ENCODE results near the gene FRY. TPM values are rescaled to one million over a fixed set of nuclear protein-coding genes. Genes with fewer than 3 reads are reported as not detected.
A peak's percentile ranks its signal among the peaks of the same experiment; 100 is the strongest.

FRY gene
- total RNA-seq, 1 experiment from 2014 or later: 5.3 TPM

DNA sequence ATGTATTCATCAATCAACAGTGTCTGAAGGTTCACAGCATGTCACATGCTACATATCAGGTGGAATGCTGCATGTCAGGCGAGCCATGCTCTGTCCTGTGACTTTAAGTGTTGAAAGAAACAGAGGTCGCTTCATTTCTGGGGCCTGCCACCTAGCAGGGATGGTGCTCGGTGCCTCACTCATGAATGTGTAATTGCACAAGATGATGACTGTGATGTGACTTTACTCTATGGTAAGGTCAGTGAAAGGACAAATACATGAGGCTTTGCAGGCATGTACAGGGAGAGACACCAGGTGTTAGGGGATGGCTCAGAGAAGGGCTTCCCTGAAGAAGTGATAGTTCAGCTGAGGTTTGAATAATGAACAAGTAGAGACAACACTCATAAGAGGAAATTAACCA, 66.7 kb downstream of the FRY start (continued):
- TF ChIP-seq MYBL2 (CRISPR knock-in tag; IDR thresholded peaks at IDR 0.05): no peak

DNA sequence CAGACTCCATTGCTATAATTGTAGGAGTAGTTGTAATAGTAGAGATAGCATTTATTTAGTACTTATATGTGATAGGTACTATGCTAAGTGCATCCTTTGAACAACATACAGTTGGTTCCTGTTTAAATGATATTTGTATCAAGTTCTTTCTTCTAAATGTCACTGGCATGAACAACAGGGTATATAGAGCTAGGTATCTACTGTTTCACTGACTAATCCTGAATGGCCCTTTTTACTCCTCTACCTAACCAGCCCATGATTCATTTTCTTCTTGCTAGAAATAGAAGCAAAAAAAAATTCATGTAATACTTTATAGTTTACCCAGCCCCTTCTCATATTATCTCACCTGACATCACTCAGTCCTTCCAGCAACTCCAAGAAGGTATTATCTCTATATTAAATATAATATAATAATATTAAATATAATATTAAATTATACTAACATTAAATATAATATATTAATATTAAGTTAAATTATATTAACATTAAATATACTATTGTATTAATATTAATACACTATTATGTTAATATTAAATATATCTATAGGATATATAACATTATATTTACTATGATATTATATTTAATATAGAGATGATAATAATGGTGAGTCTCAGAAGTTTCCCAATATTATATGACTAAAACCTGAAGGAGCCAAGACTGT, 74.2 kb downstream of the FRY start:
- no peaks in the 10 kb centered on the region for H3K9me3 Mint-ChIP-seq
- ATAC-seq: no peak
- no peak overlapping the region for H3K4me3 Mint-ChIP-seq
- no peak for DNase-seq (ENCODE audit: low spot score)
- CTCF ChIA-PET: no interaction called here
- POLR2A ChIA-PET: no interaction called here
- TF ChIP-seq ZNF138 (CRISPR knock-in tag; conservative IDR thresholded peaks at IDR 0.05): no peak
- TF ChIP-seq HMGA2 (CRISPR knock-in tag; IDR thresholded peaks at IDR 0.05): peak; percentile 97
- no peaks in the 10 kb centered on the region for H3K27me3 Mint-ChIP-seq (ENCODE audit: low read depth)
- H3K36me3 Mint-ChIP-seq: no peaks in the 10 kb centered on the region
- no peak overlapping the region for H3K27ac Mint-ChIP-seq
- no peaks in the 10 kb centered on the region for H3K4me1 Mint-ChIP-seq

DNA sequence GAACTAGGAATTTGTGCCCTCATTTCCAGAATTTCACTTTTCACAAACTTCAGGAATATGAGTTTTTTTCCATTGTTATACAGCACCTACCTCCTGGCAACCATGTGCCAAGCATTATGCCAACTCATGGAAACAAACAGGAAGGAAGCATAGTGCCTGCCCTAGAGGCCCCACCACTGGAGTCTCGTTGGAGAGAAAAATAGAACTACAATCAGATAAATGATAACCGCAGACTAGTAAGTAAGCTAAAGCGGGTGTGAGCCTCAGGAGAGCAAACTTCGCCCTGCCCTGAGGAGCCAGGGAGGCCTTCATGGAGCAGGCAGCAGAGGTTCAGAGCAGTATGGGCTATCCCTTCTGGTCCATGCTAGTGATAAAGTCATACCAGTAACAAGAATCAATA, 75.9 kb downstream of the FRY start:
- POLR2A ChIA-PET: no interaction called here
- CTCF ChIA-PET: interaction anchor here (0.6 kb wide), 1 partner anchor 18 kb away, joined by 3 read pairs; no protein-coding TSS in a partner anchor
- TF ChIP-seq TEAD4 (CRISPR knock-in tag; IDR thresholded peaks at IDR 0.05): no peak
- no peak for TF ChIP-seq IRF2 (CRISPR knock-in tag; IDR thresholded peaks at IDR 0.05; ENCODE audit: borderline replicate concordance, low read depth)
- no peak for TF ChIP-seq MXD4 (CRISPR knock-in tag; IDR thresholded peaks at IDR 0.05; ENCODE audit: borderline replicate concordance)
- TF ChIP-seq JAZF1 (CRISPR knock-in tag; IDR thresholded peaks at IDR 0.05): no peak
- TF ChIP-seq, protein P1, sequence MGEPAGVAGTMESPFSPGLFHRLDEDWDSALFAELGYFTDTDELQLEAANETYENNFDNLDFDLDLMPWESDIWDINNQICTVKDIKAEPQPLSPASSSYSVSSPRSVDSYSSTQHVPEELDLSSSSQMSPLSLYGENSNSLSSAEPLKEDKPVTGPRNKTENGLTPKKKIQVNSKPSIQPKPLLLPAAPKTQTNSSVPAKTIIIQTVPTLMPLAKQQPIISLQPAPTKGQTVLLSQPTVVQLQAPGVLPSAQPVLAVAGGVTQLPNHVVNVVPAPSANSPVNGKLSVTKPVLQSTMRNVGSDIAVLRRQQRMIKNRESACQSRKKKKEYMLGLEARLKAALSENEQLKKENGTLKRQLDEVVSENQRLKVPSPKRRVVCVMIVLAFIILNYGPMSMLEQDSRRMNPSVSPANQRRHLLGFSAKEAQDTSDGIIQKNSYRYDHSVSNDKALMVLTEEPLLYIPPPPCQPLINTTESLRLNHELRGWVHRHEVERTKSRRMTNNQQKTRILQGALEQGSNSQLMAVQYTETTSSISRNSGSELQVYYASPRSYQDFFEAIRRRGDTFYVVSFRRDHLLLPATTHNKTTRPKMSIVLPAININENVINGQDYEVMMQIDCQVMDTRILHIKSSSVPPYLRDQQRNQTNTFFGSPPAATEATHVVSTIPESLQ (CRISPR knock-in tag; IDR thresholded peaks at IDR 0.05): no peak
- TF ChIP-seq JUN (CRISPR knock-in tag; IDR thresholded peaks at IDR 0.05): no peak
- TF ChIP-seq, protein P2, sequence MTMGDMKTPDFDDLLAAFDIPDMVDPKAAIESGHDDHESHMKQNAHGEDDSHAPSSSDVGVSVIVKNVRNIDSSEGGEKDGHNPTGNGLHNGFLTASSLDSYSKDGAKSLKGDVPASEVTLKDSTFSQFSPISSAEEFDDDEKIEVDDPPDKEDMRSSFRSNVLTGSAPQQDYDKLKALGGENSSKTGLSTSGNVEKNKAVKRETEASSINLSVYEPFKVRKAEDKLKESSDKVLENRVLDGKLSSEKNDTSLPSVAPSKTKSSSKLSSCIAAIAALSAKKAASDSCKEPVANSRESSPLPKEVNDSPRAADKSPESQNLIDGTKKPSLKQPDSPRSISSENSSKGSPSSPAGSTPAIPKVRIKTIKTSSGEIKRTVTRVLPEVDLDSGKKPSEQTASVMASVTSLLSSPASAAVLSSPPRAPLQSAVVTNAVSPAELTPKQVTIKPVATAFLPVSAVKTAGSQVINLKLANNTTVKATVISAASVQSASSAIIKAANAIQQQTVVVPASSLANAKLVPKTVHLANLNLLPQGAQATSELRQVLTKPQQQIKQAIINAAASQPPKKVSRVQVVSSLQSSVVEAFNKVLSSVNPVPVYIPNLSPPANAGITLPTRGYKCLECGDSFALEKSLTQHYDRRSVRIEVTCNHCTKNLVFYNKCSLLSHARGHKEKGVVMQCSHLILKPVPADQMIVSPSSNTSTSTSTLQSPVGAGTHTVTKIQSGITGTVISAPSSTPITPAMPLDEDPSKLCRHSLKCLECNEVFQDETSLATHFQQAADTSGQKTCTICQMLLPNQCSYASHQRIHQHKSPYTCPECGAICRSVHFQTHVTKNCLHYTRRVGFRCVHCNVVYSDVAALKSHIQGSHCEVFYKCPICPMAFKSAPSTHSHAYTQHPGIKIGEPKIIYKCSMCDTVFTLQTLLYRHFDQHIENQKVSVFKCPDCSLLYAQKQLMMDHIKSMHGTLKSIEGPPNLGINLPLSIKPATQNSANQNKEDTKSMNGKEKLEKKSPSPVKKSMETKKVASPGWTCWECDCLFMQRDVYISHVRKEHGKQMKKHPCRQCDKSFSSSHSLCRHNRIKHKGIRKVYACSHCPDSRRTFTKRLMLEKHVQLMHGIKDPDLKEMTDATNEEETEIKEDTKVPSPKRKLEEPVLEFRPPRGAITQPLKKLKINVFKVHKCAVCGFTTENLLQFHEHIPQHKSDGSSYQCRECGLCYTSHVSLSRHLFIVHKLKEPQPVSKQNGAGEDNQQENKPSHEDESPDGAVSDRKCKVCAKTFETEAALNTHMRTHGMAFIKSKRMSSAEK (CRISPR knock-in tag; IDR thresholded peaks at IDR 0.05; ENCODE audit: borderline replicate concordance): no peak
- TF ChIP-seq OVOL2 (CRISPR knock-in tag; IDR thresholded peaks at IDR 0.05; ENCODE audit: borderline replicate concordance): no peak
- Mint-ChIP-seq H3K9me3 (no peaks in the 10 kb centered on the region), H3K4me3 (no peak overlapping the region), H3K36me3 (no peaks in the 10 kb centered on the region), H3K27me3 (ENCODE audit: low read depth) (no peaks in the 10 kb centered on the region), H3K4me1 (no peaks in the 10 kb centered on the region), H3K27ac (no peak overlapping the region)
- DNase-seq (ENCODE audit: low spot score): no peak
- ATAC-seq: no peak

DNA sequence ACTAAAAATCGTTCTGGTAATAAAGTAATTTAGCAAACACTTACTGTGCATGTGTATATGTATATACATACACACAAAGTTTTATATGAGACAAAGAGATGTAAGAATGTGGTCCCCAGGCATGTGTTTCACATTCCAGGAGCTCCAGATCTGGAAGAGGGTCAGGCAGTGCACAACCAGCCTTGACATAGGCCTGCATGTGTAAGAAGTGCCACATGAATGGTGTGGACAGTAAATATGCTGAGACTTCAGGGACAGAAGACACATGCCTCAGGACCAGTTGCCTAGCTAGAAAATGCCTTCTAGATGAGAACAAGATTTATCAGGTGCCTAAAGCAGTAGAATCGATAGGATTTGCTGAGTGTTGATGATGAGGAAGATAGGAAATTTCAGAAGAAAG, 76.4 kb downstream of the FRY start:
- ChIA-PET POLR2A (no interaction called here), CTCF (no interaction called here)
- no peak overlapping the region for H3K4me3 Mint-ChIP-seq
- DNase-seq (ENCODE audit: low spot score): no peak
- no peaks in the 10 kb centered on the region for H3K9me3 Mint-ChIP-seq
- no peak for ATAC-seq
- H3K27ac Mint-ChIP-seq: no peak overlapping the region
- H3K4me1 Mint-ChIP-seq: no peaks in the 10 kb centered on the region
- no peaks in the 10 kb centered on the region for H3K36me3 Mint-ChIP-seq
- no peaks in the 10 kb centered on the region for H3K27me3 Mint-ChIP-seq (ENCODE audit: low read depth)
- TF ChIP-seq ZNF121 (CRISPR knock-in tag; IDR thresholded peaks at IDR 0.05) (no peak), CREB1 (CRISPR knock-in tag; IDR thresholded peaks at IDR 0.05) (no peak), PRRX2 (CRISPR knock-in tag; IDR thresholded peaks at IDR 0.05) (no peak), GTF2I (CRISPR knock-in tag; conservative IDR thresholded peaks at IDR 0.05) (no peak)
- TF ChIP-seq, protein P3, sequence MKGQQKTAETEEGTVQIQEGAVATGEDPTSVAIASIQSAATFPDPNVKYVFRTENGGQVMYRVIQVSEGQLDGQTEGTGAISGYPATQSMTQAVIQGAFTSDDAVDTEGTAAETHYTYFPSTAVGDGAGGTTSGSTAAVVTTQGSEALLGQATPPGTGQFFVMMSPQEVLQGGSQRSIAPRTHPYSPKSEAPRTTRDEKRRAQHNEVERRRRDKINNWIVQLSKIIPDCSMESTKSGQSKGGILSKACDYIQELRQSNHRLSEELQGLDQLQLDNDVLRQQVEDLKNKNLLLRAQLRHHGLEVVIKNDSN (CRISPR knock-in tag; IDR thresholded peaks at IDR 0.05): no peak
- TF ChIP-seq, protein P4, sequence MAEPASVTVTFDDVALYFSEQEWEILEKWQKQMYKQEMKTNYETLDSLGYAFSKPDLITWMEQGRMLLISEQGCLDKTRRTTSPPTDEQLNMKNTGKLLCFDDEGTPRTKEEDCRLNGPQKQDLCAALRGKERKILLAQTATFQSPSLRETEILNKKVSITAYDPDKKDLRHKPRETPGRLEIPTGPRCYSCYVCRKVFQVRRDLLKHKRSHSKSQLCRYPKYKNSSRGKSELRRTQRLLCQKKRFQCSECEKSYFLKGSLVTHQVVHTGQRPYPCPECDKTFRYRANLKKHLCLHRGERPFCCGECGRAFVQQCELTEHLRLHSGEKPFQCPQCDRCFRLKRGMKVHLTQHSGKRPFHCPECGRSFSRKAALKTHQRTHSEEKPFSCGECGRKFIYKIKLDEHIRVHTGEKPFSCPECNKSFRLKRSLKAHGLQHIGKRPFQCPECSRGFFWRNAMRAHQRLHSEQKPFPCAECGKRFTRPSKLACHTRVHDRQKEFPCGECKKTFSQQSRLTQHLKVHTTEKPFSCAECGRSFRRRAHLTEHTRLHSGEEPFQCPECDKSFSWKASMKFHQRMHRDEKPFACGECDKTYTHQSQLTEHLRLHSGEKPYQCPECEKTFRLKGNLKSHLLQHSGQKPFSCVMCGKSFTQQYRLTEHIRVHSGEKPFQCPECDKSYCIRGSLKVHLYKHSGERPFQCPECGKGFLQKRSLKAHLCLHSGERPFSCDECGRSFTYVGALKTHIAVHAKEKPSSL (CRISPR knock-in tag; conservative IDR thresholded peaks at IDR 0.05): no peak
- TF ChIP-seq, protein P5, sequence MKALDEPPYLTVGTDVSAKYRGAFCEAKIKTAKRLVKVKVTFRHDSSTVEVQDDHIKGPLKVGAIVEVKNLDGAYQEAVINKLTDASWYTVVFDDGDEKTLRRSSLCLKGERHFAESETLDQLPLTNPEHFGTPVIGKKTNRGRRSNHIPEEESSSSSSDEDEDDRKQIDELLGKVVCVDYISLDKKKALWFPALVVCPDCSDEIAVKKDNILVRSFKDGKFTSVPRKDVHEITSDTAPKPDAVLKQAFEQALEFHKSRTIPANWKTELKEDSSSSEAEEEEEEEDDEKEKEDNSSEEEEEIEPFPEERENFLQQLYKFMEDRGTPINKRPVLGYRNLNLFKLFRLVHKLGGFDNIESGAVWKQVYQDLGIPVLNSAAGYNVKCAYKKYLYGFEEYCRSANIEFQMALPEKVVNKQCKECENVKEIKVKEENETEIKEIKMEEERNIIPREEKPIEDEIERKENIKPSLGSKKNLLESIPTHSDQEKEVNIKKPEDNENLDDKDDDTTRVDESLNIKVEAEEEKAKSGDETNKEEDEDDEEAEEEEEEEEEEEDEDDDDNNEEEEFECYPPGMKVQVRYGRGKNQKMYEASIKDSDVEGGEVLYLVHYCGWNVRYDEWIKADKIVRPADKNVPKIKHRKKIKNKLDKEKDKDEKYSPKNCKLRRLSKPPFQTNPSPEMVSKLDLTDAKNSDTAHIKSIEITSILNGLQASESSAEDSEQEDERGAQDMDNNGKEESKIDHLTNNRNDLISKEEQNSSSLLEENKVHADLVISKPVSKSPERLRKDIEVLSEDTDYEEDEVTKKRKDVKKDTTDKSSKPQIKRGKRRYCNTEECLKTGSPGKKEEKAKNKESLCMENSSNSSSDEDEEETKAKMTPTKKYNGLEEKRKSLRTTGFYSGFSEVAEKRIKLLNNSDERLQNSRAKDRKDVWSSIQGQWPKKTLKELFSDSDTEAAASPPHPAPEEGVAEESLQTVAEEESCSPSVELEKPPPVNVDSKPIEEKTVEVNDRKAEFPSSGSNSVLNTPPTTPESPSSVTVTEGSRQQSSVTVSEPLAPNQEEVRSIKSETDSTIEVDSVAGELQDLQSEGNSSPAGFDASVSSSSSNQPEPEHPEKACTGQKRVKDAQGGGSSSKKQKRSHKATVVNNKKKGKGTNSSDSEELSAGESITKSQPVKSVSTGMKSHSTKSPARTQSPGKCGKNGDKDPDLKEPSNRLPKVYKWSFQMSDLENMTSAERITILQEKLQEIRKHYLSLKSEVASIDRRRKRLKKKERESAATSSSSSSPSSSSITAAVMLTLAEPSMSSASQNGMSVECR (CRISPR knock-in tag; IDR thresholded peaks at IDR 0.05; ENCODE audit: borderline replicate concordance): no peak

Measured in WTC11 (cell line).